Measurements from ENCODE around the gene AFDN.

The AFDN gene

DNA sequence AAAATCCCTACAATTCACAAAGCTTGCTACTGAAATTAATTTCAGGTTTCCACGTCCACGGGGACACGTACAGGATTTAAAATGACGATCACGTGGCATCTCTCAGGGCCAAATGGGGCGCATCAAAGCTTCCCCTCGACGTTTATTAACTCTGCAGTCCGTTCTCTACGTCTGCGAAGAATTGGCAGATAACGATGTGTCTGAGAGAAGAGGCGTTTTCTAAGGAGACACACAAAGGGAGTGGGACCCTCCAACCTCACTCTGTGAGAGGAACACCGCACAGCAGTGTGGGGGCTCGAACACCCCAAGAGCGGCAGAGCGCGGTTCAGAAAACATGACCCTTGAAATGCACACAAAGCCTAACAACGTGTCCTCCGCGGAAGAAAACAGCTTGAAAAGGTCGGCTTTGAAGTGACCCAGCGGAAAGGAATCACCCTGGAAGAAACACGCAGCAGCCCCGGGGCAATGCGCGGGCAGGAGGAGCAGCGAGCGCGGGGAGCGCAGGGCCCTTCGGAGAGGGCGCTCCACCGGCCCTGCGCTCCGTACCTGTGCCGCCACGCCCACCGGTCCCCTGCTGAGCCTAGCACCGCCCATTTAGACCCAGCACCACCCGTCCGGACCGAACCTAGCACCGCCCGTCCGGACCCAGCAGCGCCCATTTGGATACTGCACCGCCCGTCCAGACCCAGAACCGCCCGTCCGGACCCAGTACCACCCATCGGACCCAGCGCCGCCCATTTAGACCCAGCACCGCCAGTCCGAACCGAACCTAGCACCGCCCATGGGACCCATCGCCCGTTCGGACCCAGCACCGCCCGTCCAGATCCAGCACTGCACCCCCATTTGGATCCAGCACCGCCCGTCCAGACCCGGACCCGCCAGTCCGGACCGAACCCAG lies 1.1 kb upstream of the AFDN start:
- TF ChIP-seq, protein P1, sequence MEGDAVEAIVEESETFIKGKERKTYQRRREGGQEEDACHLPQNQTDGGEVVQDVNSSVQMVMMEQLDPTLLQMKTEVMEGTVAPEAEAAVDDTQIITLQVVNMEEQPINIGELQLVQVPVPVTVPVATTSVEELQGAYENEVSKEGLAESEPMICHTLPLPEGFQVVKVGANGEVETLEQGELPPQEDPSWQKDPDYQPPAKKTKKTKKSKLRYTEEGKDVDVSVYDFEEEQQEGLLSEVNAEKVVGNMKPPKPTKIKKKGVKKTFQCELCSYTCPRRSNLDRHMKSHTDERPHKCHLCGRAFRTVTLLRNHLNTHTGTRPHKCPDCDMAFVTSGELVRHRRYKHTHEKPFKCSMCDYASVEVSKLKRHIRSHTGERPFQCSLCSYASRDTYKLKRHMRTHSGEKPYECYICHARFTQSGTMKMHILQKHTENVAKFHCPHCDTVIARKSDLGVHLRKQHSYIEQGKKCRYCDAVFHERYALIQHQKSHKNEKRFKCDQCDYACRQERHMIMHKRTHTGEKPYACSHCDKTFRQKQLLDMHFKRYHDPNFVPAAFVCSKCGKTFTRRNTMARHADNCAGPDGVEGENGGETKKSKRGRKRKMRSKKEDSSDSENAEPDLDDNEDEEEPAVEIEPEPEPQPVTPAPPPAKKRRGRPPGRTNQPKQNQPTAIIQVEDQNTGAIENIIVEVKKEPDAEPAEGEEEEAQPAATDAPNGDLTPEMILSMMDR (IDR thresholded peaks at IDR 0.05): no peak

DNA sequence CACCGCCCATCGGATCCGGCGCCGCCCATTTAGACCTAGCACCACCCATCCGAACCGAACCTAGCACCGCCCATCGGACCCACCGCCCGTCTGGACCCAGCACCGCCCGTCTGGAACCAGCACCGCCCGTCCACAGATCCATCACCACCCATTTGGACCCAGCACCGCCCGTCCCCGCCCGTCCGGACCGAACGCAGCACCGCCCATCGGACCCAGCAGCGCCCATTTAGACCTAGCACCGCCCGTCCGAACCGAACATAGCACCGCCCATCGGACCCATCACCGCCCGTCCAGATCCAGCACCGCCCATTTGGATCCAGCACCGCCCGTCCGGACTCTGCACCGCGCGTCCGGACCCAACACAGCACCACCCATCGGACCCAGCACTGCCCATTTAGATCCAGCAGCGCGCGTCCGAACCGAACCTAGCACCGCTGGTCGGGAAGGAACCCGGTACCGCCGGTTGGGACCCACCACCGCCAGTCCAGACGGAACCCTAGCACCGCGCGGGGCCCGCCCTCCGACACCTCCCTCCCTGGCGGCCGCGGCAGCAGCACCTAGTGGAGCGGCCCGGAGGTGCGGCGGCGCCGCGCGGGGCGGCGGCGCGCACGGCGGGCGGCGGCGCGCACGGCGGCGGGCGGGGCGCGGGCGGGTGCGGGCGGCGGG lies 348 bp upstream of the AFDN start:
- TF ChIP-seq, protein P1 (IDR thresholded peaks at IDR 0.05): no peak

DNA sequence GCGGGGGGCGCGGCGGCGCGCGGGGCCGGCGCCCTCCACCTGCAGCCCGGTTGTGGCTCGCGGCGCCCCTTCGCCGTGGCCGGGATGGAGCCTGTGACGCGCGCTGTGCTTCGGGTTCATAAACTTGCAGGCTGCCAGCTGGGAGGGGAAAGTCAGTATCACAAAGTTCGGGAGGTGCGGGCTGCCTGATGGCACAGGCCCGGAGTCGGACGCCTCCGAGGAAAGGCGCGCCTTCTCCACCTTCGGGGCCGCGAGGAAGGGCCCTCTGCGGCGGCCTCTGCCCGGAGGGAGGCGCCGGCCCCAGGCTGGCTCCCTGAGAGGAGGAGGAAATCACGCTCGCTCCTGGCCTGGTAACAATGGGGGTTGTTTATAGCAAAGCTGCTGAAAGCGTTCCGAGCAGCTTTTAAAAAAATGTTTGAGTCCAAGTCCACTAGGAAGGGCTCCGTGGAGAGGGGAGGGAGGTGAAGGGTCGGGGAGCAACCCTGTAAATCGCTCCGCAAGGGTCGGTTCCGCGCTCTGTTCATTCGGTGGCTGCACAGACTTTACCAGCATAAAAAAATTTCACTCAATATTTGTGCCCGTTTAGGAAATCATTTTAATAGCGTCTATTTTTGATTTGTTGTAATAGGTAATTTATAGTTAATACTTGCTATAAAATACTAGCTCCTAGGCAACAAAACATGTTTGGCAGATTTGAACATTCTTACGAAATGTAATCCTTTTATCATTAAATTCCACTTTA lies 1.0 kb downstream of the AFDN start:
- TF ChIP-seq, protein P1 (IDR thresholded peaks at IDR 0.05): no peak

DNA sequence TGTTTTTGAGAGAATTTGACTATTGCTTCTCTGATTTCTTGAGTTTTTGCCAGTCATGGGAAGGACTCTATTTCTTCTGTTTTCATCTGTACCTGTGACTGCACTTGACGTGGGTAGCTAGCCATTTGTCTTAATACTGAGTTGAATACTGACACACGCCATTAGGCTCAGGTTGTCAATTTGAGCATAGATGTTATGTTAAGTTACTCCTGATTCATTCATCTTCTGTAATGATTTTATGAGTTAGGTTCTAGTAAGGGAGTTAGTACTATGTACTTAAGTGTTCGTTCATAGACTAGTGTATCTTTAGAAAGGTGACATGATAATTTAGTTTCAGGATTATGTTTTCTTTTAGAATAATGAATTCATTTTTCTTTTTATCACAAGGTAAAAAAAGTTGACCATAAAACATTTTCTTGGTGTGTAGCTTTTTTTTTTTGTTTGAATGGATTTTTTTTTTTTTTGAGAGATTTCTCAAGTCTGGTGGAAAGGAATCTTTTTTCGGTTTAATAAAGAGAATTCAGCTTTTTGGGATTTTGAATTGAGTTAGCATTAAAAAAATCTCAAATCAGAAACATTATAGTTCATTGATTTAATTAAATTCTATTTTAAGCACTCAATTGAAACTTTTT lies 1.7 kb downstream of the AFDN start:
- TF ChIP-seq, protein P1 (IDR thresholded peaks at IDR 0.05): no peak

DNA sequence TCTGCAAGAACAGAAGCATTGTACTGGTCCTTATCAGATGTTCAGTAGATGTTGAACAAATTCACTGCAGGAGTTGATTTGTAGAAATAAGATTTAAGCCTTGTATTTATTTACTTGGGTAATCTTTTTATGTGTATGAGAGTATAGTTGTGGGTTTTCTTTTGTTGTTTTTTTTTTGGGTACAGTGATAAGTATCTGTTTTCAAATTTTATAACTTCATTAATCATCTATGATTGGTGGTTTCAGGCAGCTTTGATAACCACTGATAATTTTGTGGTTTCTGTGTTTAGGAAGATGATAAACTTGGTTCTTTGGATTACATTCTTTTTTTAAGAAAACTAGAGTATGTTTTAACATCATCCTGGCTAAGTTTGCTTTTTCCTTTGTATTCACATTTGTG lies 2.8 kb downstream of the AFDN start:
- TF ChIP-seq, protein P1 (IDR thresholded peaks at IDR 0.05): no peak

DNA sequence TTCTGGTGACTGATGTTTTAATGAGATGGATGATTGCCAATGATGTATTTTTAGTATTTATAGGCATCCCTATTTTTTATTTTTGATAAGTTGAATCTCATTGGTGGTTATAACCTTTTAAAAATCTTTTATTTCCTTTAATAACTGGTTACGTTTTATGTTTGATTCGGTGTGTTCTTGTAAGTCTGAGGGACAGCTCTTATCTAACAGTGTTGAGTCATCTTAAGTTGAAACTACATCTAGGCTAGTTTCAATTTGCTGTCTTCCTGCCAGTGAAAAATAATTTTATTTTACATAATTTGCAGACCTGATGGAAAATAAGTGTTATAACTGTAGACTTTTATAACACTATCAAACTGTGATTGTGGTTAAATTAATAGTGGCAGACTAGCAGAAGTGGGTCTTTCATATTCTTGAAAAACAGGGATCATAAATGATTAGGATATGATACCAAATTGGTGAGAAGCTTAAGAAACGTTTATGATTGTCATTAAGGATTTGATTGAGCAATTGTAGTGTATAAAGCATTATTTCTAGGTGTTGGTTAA lies 4.6 kb downstream of the AFDN start:
- TF ChIP-seq, protein P1 (IDR thresholded peaks at IDR 0.05): no peak

Data from LNCAP (cell line).